ENCODE data around the gene TMEM178B. TPM values are rescaled to one million over a fixed set of nuclear protein-coding genes. Genes with fewer than 3 reads are reported as not detected.

The TMEM178B gene
- total RNA-seq, 4 donors from 2014 or later: under 0.01 to 0.94 (median 0.35) TPM

DNA sequence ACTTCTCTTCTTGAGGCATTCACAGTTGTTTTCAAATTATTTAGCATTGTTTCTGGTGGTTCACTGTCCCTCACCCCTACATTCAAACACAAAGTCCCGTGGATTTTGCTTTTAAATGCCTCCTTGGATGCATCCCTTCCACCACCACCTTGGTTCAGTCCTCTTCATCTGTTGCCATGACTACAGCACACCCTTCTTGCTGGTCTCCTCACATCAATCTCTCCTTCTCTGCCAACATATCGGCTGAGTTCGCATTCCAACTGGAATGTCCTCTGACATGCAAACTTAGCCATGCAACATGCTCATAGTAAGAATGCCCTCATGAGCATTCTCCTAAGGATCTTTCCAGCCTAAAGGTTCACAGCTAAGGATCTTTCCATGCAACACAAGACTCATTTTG lies 279.1 kb downstream of the TMEM178B start:
- TF ChIP-seq, protein P1, sequence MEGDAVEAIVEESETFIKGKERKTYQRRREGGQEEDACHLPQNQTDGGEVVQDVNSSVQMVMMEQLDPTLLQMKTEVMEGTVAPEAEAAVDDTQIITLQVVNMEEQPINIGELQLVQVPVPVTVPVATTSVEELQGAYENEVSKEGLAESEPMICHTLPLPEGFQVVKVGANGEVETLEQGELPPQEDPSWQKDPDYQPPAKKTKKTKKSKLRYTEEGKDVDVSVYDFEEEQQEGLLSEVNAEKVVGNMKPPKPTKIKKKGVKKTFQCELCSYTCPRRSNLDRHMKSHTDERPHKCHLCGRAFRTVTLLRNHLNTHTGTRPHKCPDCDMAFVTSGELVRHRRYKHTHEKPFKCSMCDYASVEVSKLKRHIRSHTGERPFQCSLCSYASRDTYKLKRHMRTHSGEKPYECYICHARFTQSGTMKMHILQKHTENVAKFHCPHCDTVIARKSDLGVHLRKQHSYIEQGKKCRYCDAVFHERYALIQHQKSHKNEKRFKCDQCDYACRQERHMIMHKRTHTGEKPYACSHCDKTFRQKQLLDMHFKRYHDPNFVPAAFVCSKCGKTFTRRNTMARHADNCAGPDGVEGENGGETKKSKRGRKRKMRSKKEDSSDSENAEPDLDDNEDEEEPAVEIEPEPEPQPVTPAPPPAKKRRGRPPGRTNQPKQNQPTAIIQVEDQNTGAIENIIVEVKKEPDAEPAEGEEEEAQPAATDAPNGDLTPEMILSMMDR (IDR thresholded peaks at IDR 0.05; ENCODE audit: low read depth): no peak

GRCh38 chr7:141354251-141354650 lies 280.4 kb downstream of the TMEM178B start:
- TF ChIP-seq, protein P1 (IDR thresholded peaks at IDR 0.05; ENCODE audit: low read depth): no peak

DNA sequence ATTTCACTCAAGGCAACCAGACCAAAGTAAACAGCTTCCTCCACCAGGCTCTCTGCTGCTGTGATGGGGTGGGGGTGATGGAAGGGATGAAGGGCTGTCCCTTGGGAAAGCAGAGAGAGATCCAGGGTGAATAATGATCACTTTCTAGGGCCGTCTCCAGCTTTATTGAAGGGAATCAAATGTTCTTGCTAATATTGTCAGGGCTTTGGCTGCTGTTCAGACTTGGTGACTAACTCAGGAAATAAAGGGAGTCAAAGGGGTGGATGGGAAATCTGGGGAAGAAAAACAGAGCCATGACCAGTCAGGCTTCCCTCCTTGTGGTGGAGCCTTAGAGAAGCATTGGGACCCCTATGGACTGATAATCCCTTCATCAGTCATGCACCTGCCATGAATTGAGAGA lies 281.2 kb downstream of the TMEM178B start:
- TF ChIP-seq, protein P1 (IDR thresholded peaks at IDR 0.05; ENCODE audit: low read depth): no peak

- TF ChIP-seq, protein P1 (IDR thresholded peaks at IDR 0.05; ENCODE audit: low read depth): no peak
Measured at GRCh38 chr7:141356161-141356560, 282.3 kb downstream of the TMEM178B start.

DNA sequence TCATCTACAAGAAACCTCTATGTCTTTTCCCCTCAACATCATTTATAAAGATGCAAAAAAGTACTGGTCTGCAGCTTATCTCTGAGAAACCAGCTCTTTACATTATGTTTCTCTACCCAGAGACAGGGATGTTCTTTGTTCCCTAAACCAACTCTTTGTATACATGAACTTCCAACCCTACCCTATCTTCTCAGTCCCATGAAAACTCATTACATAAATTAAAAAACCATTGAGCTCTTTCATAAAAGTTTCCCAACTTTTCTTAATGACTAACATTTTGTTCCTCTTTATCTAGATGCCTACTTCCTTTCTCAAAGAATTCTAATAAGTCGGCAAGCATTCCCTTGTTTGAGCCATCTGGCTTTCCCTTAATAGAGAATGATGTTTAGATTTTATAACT lies 284.5 kb downstream of the TMEM178B start:
- TF ChIP-seq, protein P1 (IDR thresholded peaks at IDR 0.05; ENCODE audit: low read depth): no peak

GRCh38 chr7:141359262-141359661 lies 285.4 kb downstream of the TMEM178B start:
- TF ChIP-seq, protein P1 (IDR thresholded peaks at IDR 0.05; ENCODE audit: low read depth): no peak

DNA sequence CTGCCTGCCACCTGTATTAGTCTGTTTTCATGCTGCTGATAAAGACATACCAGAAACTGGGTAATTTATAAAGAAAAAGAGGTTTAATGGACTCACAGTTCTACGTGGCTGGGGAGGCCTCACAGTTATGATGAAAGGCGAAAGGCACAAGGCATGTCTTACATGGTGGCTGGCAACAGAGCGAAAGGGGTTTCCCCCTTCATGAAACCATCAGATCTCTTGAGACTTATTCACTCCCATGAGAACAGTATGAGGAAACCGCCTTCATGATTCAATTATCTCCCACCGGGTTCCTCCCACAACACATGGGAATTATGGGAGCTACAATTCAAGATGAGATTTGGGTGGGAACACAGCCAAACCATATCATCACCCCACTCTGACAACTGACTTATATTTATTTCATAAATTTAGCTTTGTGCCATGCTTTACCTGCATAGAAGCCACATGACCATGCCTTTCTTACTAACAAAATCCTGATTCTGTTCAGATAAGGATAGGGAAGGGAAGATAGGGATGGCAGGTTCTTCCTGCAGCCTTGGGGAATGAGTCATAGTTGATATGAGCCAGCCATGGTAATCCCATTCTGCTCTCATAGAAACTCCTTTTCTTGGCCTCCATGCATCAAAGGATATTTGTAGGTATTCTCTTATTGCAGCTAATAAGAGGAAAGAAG lies 286.0 kb downstream of the TMEM178B start:
- TF ChIP-seq, protein P1 (IDR thresholded peaks at IDR 0.05; ENCODE audit: low read depth): no peak

Measured in subcutaneous adipose tissue (tissue), 4 donors.